ENCODE measurements around the gene TESK1. TPM values are rescaled to one million over a fixed set of nuclear protein-coding genes. Genes with fewer than 3 reads are reported as not detected.
"Not testable (repeated sequence)": the region's sequence is repeated elsewhere in the genome, so short reads cannot be mapped to it uniquely, and the experiment has no call there.

Gene TESK1
- total RNA-seq, 1 donor from 2014 or later, result 28.8 TPM

DNA sequence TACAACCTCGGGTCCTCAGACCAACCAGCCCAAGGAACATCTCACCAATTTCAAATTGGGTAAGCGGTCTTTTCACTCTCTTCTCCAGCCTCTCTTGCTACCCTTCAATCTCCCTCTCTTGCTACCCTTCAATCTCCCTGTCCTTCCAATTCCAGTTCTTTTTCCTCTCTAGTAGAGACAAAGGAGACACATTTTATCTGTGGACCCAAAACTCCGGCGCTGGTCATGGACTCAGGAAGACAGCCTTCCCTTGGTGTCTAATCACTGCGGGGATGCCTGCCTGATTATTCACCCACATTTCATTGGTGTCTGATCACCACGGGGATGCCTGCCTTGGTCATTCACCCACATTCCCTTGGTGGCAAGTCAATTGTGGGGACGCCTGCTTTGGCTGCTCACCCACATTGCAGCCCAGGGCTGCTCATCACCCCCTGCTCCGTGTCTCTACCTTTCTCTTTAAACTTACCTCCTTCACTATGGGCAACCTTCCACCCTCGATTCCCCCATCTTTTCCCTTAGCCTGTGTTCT is 32.4 kb downstream of the TESK1 start:
- intact Hi-C loops (cut with micrococcal nuclease); DNase-seq; ATAC-seq: not testable (repeated sequence)

DNA sequence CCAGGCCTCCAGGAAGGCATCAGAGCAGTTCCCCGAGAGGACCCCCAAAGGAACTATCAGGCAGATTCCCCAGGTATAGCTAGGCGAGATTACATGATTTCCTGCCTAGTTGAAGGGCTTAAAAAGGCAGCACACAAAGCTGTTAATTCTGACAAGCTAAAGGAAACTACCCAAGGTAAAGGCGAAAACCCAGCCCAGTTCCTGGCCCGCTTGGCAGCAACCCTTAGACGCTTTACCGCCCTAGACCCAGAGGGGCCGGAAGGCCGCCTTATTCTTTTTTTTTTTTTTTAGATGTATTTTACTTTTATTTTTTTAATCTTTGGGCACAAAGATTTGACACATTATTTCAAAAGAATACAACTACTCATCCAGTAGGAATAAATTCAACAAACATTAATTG is 33.7 kb downstream of the TESK1 start:
- ATAC-seq; intact Hi-C loops (cut with micrococcal nuclease); DNase-seq: not testable (repeated sequence)

DNA sequence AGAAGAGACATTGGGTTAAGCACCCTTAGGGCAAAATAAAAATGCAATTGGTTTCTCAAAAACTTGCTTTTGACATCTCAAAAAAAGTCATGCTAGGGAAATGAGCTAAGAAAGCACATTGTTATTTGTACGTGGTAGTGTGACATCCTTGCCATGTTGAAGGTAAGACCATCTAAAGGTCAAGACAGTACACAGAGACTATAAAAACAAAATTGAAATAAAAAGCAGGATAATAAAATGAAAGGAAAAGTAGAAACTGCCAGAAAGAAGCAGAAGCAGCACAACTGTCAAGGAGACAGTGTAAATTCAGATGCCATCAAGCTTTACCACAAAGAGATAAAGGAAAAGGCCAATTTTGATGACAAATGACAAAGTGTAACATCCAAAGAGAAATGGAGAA is 34.2 kb downstream of the TESK1 start:
- DNase-seq; ATAC-seq; intact Hi-C loops (cut with micrococcal nuclease): not testable (repeated sequence)

DNA sequence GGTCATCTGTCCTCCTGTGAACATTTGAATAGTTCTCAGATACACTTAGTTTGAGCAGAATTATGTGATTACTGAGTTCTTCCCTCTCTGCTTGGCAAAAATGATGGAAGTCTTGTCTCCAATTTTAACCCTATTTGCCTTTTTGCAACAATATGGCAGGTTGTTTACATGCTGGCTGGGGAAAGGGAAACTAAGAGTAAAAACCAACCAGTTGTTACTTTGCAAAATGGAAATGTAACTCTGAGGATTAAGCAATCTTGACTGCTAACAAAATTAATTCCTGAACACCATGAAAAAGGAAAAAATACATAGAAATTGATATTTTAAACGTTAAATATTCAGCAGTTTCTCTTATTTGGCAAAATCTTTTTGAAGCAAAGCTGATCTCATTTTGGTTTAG is 34.6 kb downstream of the TESK1 start:
- intact Hi-C loops (cut with micrococcal nuclease), result no loop called here
- no peak for ATAC-seq
- no peak for DNase-seq

DNA sequence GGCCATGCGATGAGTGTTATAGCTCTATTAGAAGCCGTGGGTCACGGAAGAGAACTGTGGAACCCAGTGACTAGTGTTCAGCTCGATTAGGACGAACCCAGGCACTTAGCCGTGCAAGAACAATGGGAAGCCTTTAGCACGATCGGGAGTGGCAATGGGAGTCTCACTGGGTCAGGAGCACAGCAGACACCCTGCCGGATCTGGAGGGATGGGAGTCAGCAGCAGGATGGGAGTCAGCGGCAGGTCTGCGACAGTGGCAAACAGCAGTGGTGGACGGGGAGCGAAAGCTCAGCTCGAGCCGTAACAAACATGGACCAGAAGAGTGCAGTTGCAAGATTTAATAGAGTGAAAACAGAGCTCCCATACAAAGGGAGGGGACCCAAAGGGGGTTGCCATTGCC is 35.4 kb downstream of the TESK1 start:
- DNase-seq; ATAC-seq; intact Hi-C loops (cut with micrococcal nuclease): not testable (repeated sequence)

DNA sequence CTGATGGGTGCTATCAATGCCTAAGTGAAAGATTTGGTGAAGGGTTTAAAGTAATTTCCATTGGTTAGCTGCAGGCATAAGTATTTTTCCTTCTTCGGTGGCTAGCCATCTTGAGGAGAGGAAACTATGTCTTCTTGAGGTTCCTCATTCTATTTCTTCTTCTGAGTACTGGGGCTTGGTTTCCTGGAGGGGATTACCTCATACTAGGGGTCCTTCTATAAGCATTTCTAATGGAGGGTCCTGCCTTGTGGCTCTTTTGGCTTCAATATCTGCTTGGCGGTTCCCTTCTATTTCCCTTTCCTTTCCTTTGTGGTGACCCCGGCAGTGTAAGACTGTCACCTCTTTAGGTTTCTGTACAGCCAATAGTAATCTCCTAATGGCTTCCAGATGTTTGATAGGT is 36.4 kb downstream of the TESK1 start:
- intact Hi-C loops (cut with micrococcal nuclease); ATAC-seq; DNase-seq: not testable (repeated sequence)

DNA sequence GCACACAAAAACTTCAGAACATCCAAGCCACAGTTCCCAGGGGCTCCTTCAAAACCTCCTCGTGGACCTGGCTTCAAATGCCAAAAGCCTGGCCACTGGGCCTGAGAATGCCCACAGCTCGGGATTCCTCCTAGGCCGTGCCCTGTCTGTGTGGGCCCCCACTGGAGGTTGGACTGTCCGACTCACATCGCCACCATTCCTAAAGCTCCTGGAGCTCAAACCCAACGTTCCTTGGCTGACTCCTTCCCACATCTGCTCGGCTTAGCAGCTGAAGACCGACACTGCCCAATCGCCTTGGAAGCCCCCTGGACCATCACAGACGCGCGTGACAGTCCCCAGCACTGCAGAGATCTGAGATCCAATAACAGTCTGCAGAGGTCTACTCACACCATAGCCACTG is 38.0 kb downstream of the TESK1 start:
- ATAC-seq (no peak), DNase-seq (no peak)
- intact Hi-C loops (cut with micrococcal nuclease), result no loop called here

DNA sequence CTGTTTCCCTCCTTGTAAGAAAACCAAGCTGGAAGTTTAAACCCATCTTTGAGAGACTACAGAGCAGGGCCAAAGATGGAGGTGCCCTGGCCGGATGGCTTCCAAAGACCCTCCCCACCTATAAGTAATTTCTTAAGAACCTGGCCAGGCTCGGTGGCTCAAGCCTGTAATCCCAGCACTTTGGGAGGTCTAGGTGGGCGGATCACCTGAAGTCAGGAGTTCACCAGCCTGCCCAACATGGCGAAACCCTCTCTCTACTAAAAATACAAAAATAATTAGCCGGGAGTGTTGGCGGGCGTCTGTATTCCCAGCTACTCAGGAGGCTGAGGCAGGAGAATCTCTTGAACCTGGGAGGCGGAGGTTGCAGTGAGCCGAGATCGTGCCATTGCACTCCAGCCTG is 40.7 kb downstream of the TESK1 start:
- intact Hi-C loops (cut with micrococcal nuclease); DNase-seq; ATAC-seq: not testable (repeated sequence)

DNA sequence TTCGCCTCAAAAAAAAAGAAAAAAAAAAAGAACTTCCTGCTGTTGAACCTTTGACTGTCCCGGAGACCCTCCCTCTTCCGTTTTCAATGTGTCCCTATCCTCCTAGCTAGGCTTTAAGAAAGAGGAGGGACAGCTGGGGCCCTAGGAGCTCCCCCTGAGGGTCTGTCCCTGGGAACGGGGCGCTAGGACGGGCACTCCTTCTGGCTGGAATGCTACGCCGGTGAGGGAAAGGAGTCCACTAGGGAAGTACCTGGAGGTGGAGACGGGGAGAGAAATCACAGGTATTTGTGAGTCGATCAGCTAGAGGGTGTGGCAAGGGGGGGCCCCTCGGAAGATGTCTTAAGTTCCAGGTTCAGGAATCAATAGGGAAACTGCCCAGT is 41.1 kb downstream of the TESK1 start:
- intact Hi-C loops (cut with micrococcal nuclease), result no loop called here
- ATAC-seq, result peak; percentile 45
- DNase-seq, result no peak

DNA sequence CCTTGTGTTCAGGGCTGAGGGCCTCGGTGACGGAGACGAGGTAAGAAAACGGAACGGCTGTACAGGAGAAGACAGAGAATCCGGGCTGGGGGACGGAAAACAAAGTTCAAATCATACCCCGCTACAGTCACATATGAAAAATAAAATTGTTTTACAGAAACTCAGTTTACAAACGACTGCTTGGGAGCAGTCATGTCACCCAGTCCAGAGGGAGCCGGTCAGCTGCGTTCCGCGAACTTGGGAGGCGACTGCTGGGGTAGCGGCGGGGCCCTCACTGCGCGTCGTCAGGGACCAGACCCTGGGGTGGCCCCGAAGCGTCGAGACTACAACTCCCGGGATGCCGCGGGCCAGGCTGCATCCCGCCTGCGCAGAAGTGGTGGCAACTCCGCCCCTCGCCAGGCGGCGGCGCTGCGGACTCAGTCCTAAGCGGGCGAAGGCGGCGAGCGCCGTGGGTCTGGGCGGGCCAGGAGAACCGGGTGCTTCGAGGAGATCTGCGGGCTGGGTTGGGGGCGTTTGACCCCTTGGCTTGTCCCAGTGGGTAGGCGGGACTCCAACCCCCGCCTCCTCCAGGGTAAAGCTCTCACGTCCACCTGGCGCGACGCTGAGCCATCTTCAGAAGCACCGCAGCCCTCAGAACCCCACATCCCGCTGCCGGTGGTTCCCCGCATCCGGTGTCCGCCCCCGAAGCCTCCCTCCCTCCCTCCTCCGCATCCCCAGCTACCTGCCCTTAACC is 41.6 kb downstream of the TESK1 start:
- ATAC-seq (peak; percentile 97), DNase-seq (peak; percentile 96)
- intact Hi-C loops (cut with micrococcal nuclease), result no loop called here

DNA sequence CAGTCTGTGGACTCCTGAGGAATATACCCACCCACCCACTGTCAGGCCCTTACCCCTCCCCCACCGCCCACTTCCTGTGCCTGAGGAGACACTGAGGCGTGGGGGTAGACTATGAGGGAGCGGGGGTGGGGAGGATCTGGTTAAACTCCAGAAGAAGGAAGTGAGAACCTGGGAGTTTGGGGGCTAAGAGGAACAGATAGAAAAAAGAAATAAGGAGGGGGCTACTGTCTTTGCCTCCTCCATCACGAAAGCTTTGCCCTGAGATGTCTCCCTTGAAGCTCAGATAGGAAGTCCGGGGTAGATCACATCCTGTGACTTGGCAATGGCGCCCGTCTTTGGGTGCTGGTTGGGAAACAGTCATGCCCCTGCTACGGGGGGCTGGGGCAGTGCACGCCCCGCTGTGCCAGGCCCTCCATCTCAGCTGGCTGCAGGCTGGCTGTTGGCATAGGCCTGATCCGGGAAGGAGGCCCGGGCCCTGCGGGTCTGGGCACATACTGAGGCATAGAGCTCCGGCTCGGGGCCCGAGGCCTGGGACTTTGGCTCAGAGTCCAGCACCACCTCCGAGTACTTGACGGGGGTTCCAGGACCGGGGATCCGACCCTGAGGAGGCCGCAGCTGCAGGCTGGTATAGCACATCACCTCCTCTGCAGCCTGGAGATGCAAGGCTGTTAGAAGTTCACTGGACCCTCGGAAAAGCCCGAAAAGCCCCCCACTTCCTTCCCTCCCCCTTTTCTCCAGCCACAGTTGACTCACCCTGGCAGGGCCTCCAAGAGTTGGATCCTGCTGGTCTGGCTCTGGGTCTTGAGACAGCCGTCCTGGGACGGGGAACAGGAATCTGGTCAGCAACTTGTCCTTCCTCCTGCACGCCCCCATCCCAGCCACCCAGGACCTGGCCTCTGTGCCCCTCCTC is 44.6 kb downstream of the TESK1 start:
- ATAC-seq (no peak), DNase-seq (peak; percentile 47)
- intact Hi-C loops (cut with micrococcal nuclease), result no loop called here

DNA sequence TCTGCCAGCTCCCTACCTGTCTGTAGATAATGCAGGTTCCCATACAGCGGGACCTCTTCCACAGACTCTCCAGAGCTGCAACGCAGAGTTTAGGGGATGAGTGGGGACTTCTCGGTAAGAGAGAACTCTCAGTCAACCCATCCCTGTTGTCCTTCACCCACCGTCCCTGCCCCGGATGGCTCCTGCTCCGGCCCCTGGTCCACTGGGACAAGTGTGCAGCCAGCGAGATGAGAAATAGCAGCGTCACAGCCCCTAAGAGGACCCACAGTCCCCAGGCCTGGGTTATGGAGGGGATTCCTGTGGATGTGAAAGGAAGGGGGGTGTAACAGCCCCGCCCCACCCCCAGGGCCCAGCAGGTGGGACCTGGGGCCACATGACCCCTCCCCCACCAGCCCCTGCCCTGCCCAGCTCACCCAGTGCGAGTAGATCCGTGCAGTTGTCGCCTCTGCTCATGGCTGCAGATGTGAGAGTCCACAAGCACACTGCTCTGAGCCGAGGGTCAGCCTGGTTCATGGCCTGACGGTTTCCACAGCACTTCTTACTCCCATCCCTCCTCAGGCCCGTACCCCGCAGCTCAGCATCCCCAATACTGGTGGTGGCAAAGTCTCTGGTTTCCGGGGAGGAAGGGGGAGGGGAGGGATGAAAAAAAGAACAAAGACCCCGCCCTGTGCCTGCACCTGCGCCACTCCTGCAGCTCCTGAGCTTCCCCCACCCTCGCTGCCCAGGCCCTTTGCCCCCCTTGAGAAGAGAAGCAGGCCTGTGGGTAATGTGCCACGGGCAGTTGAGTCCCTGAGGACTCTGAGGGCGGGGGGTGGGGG is 45.5 kb downstream of the TESK1 start, which contains the start of gene SIT1:
Gene SIT1 (minus strand): TSS at position 591 of the 818 bp plus-strand sequence. CDS start 78 bp downstream, at position 513.
- intact Hi-C loops (cut with micrococcal nuclease), result no loop called here
- ATAC-seq (no peak), DNase-seq (no peak)

DNA sequence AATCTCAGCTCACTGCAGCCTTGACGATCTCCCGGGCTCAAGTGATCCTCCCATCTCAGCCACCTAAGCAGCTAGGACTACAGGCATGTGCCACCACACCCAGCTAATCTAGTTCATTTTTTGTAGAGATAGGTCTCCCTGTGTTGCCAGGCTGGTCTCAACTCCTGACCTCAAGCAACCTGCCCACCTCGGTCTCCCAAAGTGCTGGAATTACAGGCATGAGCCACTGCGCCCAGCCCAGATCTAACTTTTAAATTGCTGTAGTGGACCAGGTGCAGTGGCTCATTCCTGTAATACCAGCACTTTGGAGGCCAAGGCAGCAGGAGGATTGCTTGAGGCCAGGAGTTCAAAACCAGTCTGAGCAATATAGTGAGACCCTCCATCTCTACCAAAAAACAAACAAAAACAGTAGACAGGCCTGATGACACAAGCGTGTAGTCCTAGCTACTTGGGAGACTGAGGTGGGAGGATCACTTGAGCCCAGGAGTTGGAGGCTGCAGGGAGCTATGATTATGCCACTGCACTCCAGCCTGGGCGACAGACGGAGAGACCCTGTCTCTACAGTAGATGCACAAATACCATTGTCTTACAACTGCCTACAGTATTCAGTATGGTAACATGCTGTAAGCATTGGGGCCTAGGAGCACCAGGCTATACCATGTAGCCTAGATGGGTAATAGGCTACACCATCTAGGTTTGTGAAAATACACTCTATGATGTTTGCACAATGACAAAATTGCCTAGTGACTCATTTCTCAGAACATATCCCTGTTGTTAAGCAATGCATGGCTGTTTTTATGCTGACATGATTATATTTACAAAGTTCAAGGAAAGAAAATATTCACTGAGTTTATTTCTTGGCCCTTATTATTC is 47.1 kb downstream of the TESK1 start:
- ATAC-seq, result no peak
- intact Hi-C loops (cut with micrococcal nuclease), result no loop called here
- DNase-seq, result no peak

DNA sequence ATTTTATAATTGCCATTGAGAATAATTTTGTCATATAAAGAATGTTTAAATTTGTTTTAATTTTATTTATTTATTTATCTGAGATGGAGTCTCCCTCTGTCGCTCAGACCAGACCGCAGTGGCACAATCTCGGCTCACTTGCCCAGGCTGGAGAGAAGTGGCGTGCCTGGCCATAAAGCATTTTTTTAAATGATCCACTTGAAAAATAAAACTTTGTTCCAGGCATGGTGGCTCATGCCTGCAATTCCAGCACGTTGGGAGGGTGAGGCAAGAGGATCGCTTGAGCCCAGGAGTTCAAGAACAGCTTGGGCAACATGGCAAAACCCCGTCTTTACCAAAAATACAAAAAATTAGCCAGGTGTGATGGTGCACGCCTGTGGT is 47.8 kb downstream of the TESK1 start:
- ATAC-seq, result no peak
- no peak for DNase-seq
- intact Hi-C loops (cut with micrococcal nuclease), result no loop called here

DNA sequence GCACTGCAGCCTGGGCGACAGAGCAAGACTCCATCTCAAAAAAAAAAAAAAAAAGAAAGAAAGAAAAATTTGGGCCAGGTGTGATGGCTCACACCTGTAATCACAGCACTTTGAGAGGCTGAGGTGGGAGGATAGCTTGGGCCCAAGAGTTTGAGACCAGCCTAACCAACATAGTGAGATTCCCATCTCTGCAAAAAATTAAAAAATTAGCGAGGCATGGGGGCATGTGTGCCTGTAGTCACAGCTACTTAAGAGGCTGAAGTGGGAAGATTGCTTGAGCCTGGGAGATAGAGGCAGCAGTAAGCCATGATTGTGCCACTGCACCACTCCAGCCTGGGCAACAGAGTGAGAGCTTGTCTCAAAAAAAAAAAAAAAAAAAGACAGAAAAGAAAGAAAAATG is 48.5 kb downstream of the TESK1 start:
- ATAC-seq (no peak), DNase-seq (no peak)
- intact Hi-C loops (cut with micrococcal nuclease), result no loop called here

DNA sequence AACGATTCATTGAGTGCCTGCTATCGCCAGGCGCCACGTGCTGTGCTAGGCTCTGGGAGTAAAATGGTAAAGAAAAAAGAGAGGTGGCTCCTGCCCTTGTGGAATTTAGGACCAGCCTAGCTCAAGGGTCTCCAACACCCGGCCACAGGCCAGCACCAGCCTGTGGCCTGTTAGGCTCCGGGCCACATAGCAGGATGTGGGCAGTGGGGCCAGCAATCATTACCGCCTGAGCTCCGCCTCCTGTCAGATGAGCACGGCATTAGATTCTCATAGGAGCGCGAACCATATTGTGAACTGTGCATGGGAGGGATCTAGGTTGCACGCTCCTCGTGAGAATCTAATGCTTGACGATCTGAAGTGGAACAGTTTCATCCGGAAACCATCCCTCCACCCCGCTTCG is 51.3 kb downstream of the TESK1 start:
- ATAC-seq (no peak), DNase-seq (no peak)
- intact Hi-C loops (cut with micrococcal nuclease), result no loop called here

DNA sequence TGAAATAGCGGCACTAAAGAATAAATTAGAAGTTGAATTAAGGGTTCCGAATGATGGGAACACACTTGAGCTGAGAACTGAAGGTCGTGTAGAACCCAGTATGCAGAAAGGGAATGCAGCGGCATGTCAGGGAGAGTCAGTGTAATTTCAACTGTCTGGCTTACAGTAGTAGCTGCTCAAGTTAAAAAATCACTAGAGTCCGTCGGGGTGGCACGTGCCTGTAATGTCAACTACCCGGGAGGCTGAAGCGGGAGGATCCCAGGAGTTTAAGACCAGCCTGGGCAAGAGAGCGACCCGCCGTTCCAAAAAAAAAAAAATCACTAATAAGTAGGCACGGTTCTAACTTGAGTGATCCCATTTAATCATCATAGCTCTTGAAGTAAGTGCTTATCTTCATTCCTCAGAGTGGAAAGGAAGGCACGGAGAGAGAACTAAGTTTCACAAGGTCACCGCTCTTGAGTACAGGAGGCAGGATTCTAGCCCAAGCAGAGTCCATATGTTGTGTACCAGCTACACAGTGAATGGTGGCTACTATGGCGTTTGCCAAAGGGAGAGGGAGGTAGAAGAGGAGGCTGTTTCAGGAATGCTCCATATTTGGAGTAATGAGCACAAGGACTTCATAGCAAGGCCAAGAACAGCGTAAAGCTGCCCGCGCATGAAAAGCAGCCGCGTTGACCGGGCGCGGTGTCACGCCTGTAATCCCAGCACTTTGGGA is 51.9 kb downstream of the TESK1 start:
- intact Hi-C loops (cut with micrococcal nuclease), result no loop called here
- ATAC-seq (peak; percentile 5), DNase-seq (no peak)
